GM06990 (cell line): ENCODE results near the gene DKKL1.

Experiments used
- DNase-seq: peaks from one replicate; pipeline ENCODE4 v3.0.0-alpha.2; 2011; ENCODE audit not compliant: insufficient read length; ENCODE audit errors: extremely low read depth
- H3K27me3 ChIP-seq: replicated peaks from 2 replicates; pipeline ENCODE4 v1.6.0; 2011; ENCODE audit warnings: low read length; ENCODE audit not compliant: control insufficient read depth, insufficient read depth
- H3K36me3 ChIP-seq: 2 replicates; pipeline ENCODE4 v1.5.1; 2011; ENCODE audit warnings: low read length; ENCODE audit not compliant: control insufficient read depth, insufficient read depth
- H3K4me3 ChIP-seq: replicated peaks from 2 replicates; pipeline ENCODE4 v1.5.1; 2011; ENCODE audit warnings: low read depth, mild to moderate bottlenecking, control low read depth, low read length
- CTCF ChIP-seq: IDR thresholded peaks from 2 replicates; pipeline ENCODE4 v1.5.1; 2011; ENCODE audit warnings: low read length, control low read depth, mild to moderate bottlenecking, inconsistent platforms; ENCODE audit not compliant: insufficient read depth, poor library complexity, severe bottlenecking

DKKL1 gene

GRCh38 chr19:49337267-49338022 is 26.2 kb upstream of the DKKL1 start:
- Histone ChIP-seq H3K27me3 (no peaks in the 10 kb centered on the region), H3K36me3 (peaks cover 18% of the 10 kb centered on the region), H3K4me3 (peak overlapping the region; percentile 91)
- no peak for DNase-seq
- no peak for TF ChIP-seq CTCF

- Histone ChIP-seq H3K4me3 (peak overlapping the region; percentile 4; the same call in 1 of the 2 replicates), H3K27me3 (no peaks in the 10 kb centered on the region), H3K36me3 (peaks cover 18% of the 10 kb centered on the region)
- TF ChIP-seq CTCF: no peak
- DNase-seq: no peak
Observed at GRCh38 chr19:49338023-49338677, 25.5 kb upstream of the DKKL1 start.

GRCh38 chr19:49338691-49339300 is 24.9 kb upstream of the DKKL1 start:
- Histone ChIP-seq H3K4me3 (peak overlapping the region; percentile 4; the same call in 1 of the 2 replicates), H3K27me3 (no peaks in the 10 kb centered on the region), H3K36me3 (peaks cover 18% of the 10 kb centered on the region)
- DNase-seq: peak; percentile 51
- TF ChIP-seq CTCF: no peak

GRCh38 chr19:49339301-49340068 is 24.2 kb upstream of the DKKL1 start:
- peaks cover 18% of the 10 kb centered on the region for H3K36me3 ChIP-seq
- no peak for TF ChIP-seq CTCF
- no peaks in the 10 kb centered on the region for H3K27me3 ChIP-seq
- H3K4me3 ChIP-seq: peak overlapping the region; percentile 32
- DNase-seq: peak; percentile 48

GRCh38 chr19:49340069-49340864 is 23.4 kb upstream of the DKKL1 start:
- peak; percentile 92 for DNase-seq
- TF ChIP-seq CTCF: no peak
- Histone ChIP-seq H3K4me3 (peak overlapping the region; percentile 32), H3K36me3 (peaks cover 18% of the 10 kb centered on the region), H3K27me3 (no peaks in the 10 kb centered on the region)
